Stimulated activated naive CD8-positive, alpha-beta T cell treated with anti-CD3 and anti-CD28 coated beads, Interleukin-15, amount 100 ng/mL, for 72 hours (primary cell): ENCODE data around the gene STN1.

Source experiments
- ATAC-seq: fragments of 150-1000 bp; cut with Tn5 transposase; 2 replicates; pipeline ENCODE4 v1.10.0; 2021; ENCODE audit warnings: mild to moderate bottlenecking, moderate library complexity
- DNase-seq, 2 donors: peaks; one replicate each; pipeline ENCODE4 v3.0.0; 2021 to 2022
- H3K27ac Mint-ChIP-seq, 2 donors: one replicate each; pipeline ENCODE4 v1.8.0; 2022; ENCODE audit warnings: mild to moderate bottlenecking in 2 of 2, mixed read lengths in 2 of 2, moderate library complexity in 2 of 2
- H3K27me3 Mint-ChIP-seq: one replicate; pipeline ENCODE4 v1.8.0; 2022; ENCODE audit warnings: mixed read lengths
- H3K4me1 Mint-ChIP-seq: one replicate; pipeline ENCODE4 v1.8.0; 2022; ENCODE audit warnings: mild to moderate bottlenecking, mixed read lengths
- H3K4me3 Mint-ChIP-seq, 2 donors: one replicate each; pipeline ENCODE4 v1.8.0; 2022; ENCODE audit warnings: mild to moderate bottlenecking in 2 of 2, mixed read lengths in 2 of 2, moderate library complexity in 1 of 2
- H3K9me3 Mint-ChIP-seq, 2 donors: one replicate each; pipeline ENCODE4 v1.8.0; 2022; ENCODE audit warnings: mixed read lengths in 2 of 2

STN1 gene

DNA sequence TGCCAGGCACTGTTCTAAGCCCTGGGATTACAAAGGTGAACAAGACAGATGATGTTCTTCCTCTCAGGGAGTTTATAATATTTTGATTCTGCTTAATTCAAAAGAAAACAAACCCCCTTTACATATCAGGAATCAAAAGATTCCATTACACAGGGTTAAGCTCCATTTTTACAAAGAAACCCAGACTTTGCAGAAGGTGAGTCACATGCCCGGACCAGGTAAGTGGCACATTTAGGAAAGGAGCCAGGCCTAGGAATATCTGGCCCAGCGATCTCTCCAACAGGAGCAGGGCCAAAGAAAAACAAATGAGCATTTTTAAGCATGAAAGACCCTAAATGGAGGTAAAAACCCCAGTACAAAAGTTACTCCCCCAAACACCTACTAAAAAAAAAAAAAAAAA is 1.1 kb downstream of the STN1 start:
- Mint-ChIP-seq H3K9me3 (peaks cover 7 to 8% of the 10 kb centered on the region in 2 donors), H3K4me1 (peaks cover 47% of the 10 kb centered on the region), H3K27me3 (no peaks in the 10 kb centered on the region), H3K27ac (peak overlapping the region; percentile 55 to 79), H3K4me3 (peak overlapping the region; percentile 92 to 96)
- ATAC-seq = no peak
- DNase-seq = no peak

DNA sequence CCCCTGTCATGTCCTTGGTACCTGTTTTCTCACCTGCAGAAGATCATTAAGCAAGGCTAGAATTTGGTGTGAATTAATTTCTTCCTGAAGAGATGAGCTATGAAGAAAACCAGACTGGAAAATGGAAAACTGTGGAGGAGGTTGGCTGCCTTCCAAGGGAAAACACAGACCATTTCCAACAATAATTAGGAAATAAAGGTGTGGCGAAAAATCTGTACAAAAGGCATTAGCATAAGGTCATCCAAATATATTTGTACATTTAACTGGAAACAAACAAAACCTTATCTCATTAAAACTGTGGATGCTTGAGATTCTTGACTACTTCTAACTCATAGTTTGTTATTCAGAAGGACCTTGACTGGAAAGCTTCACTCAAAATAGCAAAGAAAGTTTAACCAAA is 1.7 kb downstream of the STN1 start:
- ATAC-seq (no peak), DNase-seq (no peak)
- Mint-ChIP-seq H3K27me3 (no peaks in the 10 kb centered on the region), H3K4me3 (peak overlapping the region; percentile 92 to 96), H3K4me1 (peaks cover 53% of the 10 kb centered on the region), H3K9me3 (peaks cover 7 to 8% of the 10 kb centered on the region in 2 donors), H3K27ac (peak overlapping the region; percentile 12 to 95)

DNA sequence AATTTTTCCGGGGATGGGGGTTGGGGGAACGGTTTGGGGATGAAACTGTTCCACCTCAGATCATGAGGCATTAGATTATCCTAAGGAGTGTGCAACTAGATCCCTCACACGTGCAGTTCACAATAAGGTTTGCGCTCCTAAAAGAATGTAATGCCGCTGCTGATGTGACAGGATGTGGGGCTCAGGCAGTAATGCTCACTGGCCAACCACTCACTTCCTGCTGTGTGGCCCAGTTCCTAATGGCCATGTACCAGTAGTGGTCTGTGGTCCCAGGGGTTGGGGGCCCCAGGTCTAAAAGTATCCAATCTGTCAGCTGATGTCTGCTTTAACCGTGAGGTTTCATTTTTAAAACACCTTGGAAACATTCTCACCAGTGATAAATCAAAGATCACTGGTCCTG is 2.2 kb downstream of the STN1 start:
- peak overlapping the region; percentile 92 to 96 for H3K4me3 Mint-ChIP-seq
- H3K27me3 Mint-ChIP-seq = no peaks in the 10 kb centered on the region
- ATAC-seq = peak; percentile 24
- H3K9me3 Mint-ChIP-seq = peaks cover 7 to 8% of the 10 kb centered on the region in 2 donors
- H3K4me1 Mint-ChIP-seq = peaks cover 58% of the 10 kb centered on the region
- H3K27ac Mint-ChIP-seq = peak overlapping the region; percentile 4 to 95
- DNase-seq = peak in 1 of 2 donors; percentile 77

DNA sequence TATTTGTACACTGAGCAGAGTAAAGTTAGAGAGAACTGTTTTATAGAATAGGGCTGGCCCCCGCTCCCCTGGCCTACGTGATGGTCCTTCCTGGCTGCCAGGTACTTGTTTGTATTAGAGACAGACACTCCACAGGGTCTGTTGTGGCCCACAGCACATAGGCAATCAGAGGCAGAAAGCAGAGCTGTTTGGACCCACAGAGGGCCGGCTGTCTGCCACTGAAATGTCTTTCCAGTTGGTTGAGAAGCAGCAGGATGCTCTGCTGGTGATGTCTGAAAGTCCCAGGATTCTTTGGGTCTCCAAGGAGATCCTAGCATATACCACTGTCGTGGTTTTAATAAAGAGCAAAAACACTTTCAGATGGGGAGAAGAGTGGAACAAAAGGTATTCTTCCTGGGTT is 5.2 kb downstream of the STN1 start:
- peak overlapping the region; percentile 48 to 73 for H3K4me3 Mint-ChIP-seq
- H3K27ac Mint-ChIP-seq = peak overlapping the region; percentile 86 to 93
- peaks cover 7 to 8% of the 10 kb centered on the region in 2 donors for H3K9me3 Mint-ChIP-seq
- H3K27me3 Mint-ChIP-seq = no peaks in the 10 kb centered on the region
- ATAC-seq (no peak), DNase-seq (no peak)
- peaks cover 78% of the 10 kb centered on the region for H3K4me1 Mint-ChIP-seq

DNA sequence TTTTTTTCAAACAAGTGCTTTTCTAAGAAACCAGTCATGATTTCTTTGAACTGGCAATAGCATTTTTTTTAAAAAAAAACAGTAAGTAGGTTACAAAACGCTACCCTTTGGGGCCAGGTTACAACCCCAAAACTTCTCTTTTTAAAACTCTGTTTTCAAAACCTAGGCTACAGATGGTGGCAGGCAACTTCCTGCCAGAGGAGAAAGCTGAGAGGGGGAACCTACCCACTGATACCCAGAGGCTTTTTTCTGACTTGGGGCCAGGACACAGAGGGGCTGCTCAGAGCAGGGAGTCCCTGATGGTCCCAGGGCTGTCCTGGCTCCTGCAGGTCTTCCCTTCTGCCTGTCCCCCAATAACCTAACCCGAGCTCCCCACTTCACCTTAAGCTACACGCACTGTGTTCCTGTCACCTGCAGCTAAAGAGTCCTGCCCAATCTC is 6.9 kb downstream of the STN1 start:
- no peaks in the 10 kb centered on the region for H3K27me3 Mint-ChIP-seq
- DNase-seq = peak; percentile 56 to 64
- peak overlapping the region; percentile 80 to 87 for H3K4me3 Mint-ChIP-seq
- peak; percentile 63 for ATAC-seq
- peaks cover 77% of the 10 kb centered on the region for H3K4me1 Mint-ChIP-seq
- peak overlapping the region; percentile 95 to 96 for H3K27ac Mint-ChIP-seq
- peaks cover 7 to 8% of the 10 kb centered on the region in 2 donors for H3K9me3 Mint-ChIP-seq

DNA sequence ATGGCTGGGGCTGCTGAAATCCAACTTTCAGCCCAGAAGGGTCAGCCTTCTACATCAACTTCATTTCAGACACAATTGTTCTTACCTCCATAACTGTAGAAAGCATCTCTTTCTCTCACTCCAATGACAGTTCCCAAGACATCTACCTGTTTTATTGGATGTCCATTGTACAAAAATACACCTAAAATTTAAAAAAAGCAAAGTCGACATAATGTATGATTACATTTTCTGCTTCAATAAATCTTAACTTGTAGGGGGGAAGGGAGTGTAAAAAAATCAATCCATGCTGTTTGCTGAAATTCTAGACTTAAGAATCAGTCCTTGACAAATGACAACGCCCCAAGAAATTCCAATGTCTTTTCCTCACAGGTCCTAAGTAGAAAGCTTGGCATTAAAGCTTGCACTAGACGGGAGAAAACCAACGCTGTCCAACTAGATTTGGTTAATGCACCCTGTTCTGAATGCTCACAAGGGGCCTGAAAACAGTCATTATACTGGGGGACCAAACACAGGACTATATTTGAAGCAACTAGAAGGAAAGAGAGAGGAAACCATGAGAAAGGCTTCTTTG is 7.5 kb downstream of the STN1 start:
- Mint-ChIP-seq H3K4me3 (peak overlapping the region; percentile 75 to 87), H3K4me1 (peaks cover 78% of the 10 kb centered on the region), H3K27ac (peak overlapping the region; percentile 95 to 96), H3K27me3 (no peaks in the 10 kb centered on the region), H3K9me3 (peaks cover 7 to 8% of the 10 kb centered on the region in 2 donors)
- ATAC-seq (peak; percentile 14), DNase-seq (no peak)

DNA sequence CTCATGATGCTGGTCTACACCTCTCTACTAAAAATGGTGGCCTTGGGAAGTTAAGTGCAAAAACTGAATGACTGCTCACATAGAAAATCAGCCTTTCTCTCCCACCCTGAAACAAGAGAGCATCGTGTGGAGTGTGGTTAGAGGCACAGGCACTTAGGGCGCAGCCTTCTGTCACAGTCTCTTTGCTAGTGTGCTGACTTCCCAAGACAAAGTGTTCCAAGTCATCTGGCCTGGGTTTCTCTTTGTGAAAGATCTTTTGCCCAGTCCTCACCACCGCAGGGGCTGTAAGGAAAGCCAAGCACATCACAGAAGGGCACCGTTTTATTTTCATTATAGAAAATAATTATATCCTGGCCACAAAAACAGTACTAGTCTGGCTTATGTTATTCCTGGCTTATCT is 12.5 kb downstream of the STN1 start:
- no peak for ATAC-seq
- H3K27ac Mint-ChIP-seq = peak overlapping the region; percentile 27 to 78
- H3K9me3 Mint-ChIP-seq = no peaks in the 10 kb centered on the region
- H3K27me3 Mint-ChIP-seq = no peaks in the 10 kb centered on the region
- DNase-seq = no peak
- peak overlapping the region; percentile 55 to 59 for H3K4me3 Mint-ChIP-seq
- H3K4me1 Mint-ChIP-seq = peaks cover 78% of the 10 kb centered on the region

DNA sequence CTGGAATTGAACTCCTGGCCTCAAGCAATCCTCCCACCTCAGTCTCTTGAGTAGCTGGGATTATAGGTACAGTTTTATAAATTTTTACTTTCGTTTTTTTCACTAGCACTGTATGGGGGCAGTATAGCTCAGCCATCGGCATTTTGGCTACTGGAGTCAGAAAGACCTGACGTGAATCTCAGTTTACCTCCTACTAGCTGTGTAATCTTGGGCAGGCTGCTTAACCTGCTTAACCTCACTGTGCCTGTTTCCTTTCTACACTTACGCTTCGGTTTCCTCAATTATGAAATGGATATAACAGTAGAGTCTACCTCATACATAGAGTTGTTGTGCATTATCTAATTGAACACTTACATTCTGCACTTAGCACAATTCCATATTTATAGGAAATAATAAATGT is 16.7 kb downstream of the STN1 start:
- peak overlapping the region in 1 of 2 donors; percentile 84 for H3K27ac Mint-ChIP-seq
- H3K9me3 Mint-ChIP-seq = no peaks in the 10 kb centered on the region
- H3K4me1 Mint-ChIP-seq = peaks cover 54% of the 10 kb centered on the region
- ATAC-seq (peak; percentile 90), DNase-seq (no peak)
- H3K27me3 Mint-ChIP-seq = no peaks in the 10 kb centered on the region
- H3K4me3 Mint-ChIP-seq = peak overlapping the region; percentile 45 to 70

DNA sequence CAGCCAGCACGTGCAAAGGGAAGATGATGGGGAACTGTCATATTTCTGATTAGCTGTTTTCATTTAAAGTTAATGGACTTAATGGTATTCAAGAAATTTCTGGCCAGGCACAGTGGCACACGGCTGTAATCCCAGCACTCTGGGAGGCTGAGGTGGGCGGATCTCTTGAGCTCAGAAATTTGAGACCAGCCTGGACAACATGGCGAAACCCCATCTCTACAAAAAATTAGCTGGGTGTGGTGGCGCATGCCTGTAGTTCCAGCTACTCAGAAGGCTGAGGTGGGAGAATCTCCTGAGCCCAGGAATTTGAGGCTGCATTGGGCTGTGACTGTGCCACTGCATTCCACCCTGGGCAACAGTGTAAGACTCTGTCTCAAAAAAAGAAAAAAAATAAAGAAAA is 18.7 kb downstream of the STN1 start:
- no peaks in the 10 kb centered on the region for H3K9me3 Mint-ChIP-seq
- H3K27ac Mint-ChIP-seq = no peak overlapping the region
- no peaks in the 10 kb centered on the region for H3K27me3 Mint-ChIP-seq
- DNase-seq (no peak), ATAC-seq (no peak)
- H3K4me1 Mint-ChIP-seq = peaks cover 55% of the 10 kb centered on the region
- no peak overlapping the region for H3K4me3 Mint-ChIP-seq

DNA sequence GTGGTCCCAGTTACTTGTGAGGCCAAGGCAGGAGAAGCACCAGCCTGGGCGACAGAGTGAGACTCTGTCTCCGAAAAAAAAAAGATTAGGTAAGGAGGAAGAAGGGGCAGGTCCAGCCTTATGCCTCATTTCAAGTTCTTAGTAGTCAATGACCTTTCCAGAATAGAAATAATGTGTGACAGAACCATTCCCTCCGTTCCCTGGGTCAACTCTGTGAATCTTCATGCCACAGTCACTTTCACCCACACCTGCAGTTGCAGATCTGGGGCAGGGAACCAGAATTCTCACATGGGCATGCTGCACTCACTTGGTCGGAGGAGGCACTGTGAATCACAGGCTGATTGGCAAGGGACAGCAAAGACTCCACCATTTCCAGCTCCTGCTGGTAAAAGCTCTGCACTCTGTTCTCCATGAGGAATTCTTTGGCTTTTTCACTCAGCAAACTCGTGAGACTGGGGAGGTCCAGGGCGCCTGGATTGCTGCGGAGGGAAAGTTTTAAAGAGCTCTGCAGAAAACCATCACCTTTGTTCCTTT is 20.7 kb downstream of the STN1 start:
- H3K27me3 Mint-ChIP-seq = no peaks in the 10 kb centered on the region
- H3K4me1 Mint-ChIP-seq = peaks cover 57% of the 10 kb centered on the region
- no peak overlapping the region for H3K27ac Mint-ChIP-seq
- DNase-seq = no peak
- no peaks in the 10 kb centered on the region for H3K9me3 Mint-ChIP-seq
- no peak for ATAC-seq
- H3K4me3 Mint-ChIP-seq = no peak overlapping the region

DNA sequence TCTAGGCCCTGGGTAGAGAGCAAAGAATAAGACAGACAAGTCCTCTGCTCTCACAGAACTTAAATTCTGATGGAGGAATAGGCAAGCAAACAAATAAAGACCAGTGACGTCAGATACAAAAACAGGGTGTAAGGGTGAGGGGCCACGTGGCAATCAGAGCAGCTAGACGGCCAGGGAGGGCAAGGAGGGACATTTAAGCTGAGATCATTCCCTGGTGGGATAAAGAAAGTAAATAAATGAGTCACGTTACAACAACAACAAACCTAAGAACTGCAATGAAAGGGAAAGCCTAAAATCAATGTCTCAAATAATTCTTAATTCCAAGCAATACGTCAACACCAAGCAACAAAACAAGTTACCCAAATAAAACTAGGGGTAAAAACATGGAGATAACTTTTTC is 21.8 kb downstream of the STN1 start:
- no peaks in the 10 kb centered on the region for H3K9me3 Mint-ChIP-seq
- peaks cover 46% of the 10 kb centered on the region for H3K4me1 Mint-ChIP-seq
- no peaks in the 10 kb centered on the region for H3K27me3 Mint-ChIP-seq
- DNase-seq = no peak
- H3K27ac Mint-ChIP-seq = peak overlapping the region in 1 of 2 donors; percentile 38
- H3K4me3 Mint-ChIP-seq = no peak overlapping the region
- no peak for ATAC-seq

DNA sequence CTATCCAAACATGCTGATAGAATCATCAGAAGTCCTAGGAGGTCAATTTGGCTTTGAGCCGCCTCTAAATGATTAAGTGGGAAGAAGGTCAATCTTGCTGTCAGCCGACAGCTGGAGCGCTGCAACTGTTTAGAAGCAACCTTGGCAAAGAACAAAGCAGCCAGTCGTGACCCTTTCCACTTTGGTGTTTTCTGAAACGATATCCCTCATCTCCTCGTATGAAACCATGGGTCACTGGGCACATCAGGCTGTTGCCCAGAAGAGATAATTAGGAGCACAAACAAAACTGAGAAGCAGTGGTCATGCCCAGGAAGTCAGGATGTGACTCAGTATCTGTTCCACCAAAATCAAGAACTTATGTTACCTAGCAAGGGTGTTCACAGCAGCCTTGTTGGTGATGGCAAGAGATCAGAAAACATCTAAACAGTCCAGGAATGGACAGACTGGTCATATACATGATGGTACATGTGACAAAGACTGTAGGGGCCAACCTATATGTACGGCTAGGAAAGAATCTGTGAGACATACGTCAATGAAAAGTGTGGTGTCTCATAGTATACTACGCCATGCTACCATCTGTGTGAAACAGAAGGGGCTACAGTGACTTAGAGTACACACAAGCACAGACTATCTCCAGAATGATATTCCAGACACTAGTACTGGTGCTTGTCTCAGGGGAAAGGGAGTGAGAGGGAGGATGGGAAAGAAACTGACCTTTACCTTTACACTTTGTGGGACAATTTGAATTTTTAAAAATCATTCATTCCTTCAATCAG is 22.4 kb downstream of the STN1 start:
- H3K9me3 Mint-ChIP-seq = no peaks in the 10 kb centered on the region
- H3K27ac Mint-ChIP-seq = peak overlapping the region; percentile 7 to 90
- ATAC-seq (peak; percentile 89), DNase-seq (no peak)
- H3K4me3 Mint-ChIP-seq = peak overlapping the region in 1 of 2 donors; percentile 44
- peaks cover 41% of the 10 kb centered on the region for H3K4me1 Mint-ChIP-seq
- H3K27me3 Mint-ChIP-seq = no peaks in the 10 kb centered on the region

DNA sequence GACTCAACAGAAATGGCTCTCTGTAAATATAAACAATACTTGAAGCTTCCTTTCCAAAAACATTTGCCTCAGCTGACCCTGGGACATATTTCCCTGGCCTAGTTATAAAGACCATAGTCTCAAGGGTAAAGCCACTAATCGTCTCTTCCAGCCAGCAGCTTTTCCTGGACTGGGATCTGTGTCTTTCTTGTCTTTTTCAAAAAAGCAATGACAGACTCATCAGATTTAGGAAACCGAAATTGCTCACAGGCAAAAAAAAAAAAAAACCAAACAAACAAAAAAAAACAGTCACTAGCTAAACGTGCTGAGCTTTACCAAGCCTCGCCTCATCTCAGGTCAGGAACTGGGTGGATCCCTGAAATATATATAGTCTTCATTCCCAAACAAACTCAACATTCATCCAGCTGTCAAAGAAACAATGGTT is 23.5 kb downstream of the STN1 start:
- no peak overlapping the region for H3K4me3 Mint-ChIP-seq
- no peaks in the 10 kb centered on the region for H3K27me3 Mint-ChIP-seq
- ATAC-seq = no peak
- peaks cover 48% of the 10 kb centered on the region for H3K4me1 Mint-ChIP-seq
- DNase-seq = no peak
- peak overlapping the region; percentile 68 to 90 for H3K27ac Mint-ChIP-seq
- H3K9me3 Mint-ChIP-seq = no peaks in the 10 kb centered on the region

DNA sequence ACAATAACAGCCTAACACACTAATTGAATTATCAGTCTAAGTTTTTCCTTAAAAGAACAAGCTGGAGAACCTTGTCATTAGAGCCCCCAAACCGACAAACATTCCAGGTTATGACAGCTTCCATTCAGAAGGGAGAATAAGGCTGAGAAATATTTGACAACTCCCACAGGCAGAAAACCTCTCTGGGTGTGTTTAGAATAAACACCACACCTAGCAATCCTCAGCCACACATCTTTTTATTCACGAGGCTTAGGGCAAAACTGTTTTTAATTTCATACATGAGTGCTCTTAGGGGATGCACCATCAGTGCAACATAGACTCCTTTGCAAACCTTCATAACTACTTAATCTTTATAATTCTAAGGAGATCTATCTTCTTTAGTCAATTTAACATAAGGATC is 24.2 kb downstream of the STN1 start:
- ATAC-seq = no peak
- DNase-seq = no peak
- H3K4me1 Mint-ChIP-seq = peaks cover 53% of the 10 kb centered on the region
- H3K27me3 Mint-ChIP-seq = no peaks in the 10 kb centered on the region
- no peaks in the 10 kb centered on the region for H3K9me3 Mint-ChIP-seq
- no peak overlapping the region for H3K4me3 Mint-ChIP-seq
- peak overlapping the region; percentile 55 to 71 for H3K27ac Mint-ChIP-seq

DNA sequence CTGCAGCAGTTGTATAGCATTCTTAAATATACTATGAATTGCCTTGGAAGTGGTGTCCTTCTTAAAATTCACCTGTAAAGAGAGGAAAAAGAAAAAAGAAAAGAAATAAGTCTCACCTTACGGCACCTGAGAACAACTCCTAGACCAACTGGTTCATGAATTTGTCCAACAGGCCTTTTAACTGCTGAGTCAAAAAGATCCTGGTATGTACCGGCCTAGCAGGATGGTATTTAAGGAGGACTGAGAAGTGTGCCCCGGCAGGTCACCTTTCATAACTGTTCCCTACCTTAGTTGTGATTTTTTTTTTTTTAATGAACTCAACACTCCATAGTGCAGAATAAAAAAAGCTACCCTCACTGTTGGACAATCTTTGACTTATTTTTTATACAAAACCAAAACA is 25.8 kb downstream of the STN1 start:
- no peak overlapping the region for H3K4me3 Mint-ChIP-seq
- H3K27me3 Mint-ChIP-seq = no peaks in the 10 kb centered on the region
- H3K27ac Mint-ChIP-seq = no peak overlapping the region
- no peak for ATAC-seq
- no peaks in the 10 kb centered on the region for H3K9me3 Mint-ChIP-seq
- peaks cover 63% of the 10 kb centered on the region for H3K4me1 Mint-ChIP-seq
- DNase-seq = no peak

DNA sequence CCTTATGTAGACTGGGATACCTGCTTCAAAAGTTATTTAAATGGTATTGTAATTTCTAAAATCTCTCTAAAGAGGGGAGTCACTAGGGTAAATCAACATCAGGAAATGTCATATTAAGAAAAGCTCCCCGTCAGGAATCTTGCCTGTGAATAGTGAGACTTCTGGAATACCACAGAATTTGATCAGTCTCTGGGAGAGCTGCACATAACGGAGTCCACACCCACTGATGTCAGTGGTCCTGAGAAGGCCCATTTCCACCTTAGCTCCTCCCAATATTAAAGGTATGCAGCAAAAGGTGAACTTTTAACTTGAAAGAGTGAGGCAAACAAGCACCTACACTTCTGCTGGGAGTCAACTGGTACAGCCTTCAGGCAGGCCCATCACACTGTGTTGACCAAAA is 27.3 kb downstream of the STN1 start:
- Mint-ChIP-seq H3K27me3 (no peaks in the 10 kb centered on the region), H3K4me3 (no peak overlapping the region), H3K4me1 (peaks cover 55% of the 10 kb centered on the region), H3K9me3 (no peaks in the 10 kb centered on the region), H3K27ac (peak overlapping the region in 1 of 2 donors; percentile 74)
- DNase-seq (no peak), ATAC-seq (no peak)
